ENCODE results near the gene MRPS30.

DNA sequence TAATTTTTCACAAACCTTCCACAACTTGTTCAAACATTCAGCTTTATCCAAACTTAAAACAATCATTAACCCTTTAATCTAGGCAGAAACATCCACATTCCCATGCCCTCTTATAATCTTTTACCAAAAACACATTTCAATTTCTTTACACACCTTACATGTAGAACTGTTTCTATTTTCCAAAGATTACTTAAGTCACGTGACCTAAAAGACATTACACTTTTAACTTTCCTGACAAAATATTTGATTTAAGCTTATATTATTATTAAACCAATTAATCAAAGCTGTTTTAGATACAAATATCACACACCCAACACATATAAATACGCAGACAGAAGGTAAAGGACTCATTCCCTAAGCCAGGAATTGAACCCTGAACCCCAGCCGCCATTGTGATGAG is 21.0 kb upstream of the MRPS30 start:
- TF ChIP-seq, protein P1, sequence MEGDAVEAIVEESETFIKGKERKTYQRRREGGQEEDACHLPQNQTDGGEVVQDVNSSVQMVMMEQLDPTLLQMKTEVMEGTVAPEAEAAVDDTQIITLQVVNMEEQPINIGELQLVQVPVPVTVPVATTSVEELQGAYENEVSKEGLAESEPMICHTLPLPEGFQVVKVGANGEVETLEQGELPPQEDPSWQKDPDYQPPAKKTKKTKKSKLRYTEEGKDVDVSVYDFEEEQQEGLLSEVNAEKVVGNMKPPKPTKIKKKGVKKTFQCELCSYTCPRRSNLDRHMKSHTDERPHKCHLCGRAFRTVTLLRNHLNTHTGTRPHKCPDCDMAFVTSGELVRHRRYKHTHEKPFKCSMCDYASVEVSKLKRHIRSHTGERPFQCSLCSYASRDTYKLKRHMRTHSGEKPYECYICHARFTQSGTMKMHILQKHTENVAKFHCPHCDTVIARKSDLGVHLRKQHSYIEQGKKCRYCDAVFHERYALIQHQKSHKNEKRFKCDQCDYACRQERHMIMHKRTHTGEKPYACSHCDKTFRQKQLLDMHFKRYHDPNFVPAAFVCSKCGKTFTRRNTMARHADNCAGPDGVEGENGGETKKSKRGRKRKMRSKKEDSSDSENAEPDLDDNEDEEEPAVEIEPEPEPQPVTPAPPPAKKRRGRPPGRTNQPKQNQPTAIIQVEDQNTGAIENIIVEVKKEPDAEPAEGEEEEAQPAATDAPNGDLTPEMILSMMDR (IDR thresholded peaks at IDR 0.05), result no peak
- no peak for TF ChIP-seq POLR2A (IDR thresholded peaks at IDR 0.05)
